Measurements from ENCODE around the gene CMTM5. TPM values are rescaled to one million over a fixed set of nuclear protein-coding genes. Genes with fewer than 3 reads are reported as not detected.

CMTM5 gene
- polyA plus RNA-seq, 1 experiment: not detected

DNA sequence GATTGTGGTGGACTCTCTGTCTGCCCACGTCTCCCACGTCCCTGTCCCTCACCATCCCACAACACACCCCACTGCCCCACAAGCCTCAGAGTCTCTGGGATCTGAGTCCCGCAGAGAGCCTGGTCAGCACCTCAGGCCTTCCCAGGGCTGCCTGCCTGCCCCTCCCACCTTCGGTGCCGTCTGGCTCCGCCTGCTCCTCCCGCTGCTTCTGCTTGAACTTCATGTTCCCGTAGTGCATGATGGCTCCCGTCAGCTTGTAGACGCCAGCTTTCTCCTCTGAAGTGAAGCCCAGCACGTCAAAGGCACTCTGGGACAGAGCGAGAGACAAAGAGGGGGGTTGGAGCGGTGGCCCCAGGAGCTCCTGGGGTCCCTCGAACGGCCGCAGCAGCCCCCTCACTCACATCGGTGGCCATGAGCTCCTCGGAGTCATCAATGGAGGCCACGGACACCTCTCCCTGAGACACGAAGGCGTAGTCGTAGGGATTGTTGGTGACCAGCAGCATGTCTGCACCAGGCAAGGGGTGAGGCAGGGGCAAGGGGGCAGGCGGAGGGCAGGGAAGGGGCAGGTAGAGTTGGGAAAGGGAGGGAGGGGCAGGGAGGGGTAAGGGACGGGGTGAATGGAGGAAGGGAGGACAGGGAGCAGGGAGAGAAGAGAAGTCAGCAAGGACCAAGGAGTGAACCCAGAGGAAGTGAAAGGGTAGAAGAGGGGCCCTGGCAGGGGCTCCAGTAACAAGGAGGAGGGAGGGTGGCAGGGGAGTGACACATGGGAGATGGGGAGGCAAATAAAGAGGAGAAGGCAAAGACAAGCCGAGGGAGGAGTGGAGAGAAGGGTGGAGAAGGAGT is 25.7 kb downstream of the CMTM5 start:
- POLR2A ChIA-PET: no interaction called here
- H3K27me3 ChIP-seq (ENCODE audit: control insufficient read depth, insufficient read depth, low read length): peaks cover 7% of the 10 kb centered on the region
- CTCF ChIA-PET: no interaction called here
- DNase-seq (ENCODE audit: low read depth): no peak
- TF ChIP-seq, protein P1, sequence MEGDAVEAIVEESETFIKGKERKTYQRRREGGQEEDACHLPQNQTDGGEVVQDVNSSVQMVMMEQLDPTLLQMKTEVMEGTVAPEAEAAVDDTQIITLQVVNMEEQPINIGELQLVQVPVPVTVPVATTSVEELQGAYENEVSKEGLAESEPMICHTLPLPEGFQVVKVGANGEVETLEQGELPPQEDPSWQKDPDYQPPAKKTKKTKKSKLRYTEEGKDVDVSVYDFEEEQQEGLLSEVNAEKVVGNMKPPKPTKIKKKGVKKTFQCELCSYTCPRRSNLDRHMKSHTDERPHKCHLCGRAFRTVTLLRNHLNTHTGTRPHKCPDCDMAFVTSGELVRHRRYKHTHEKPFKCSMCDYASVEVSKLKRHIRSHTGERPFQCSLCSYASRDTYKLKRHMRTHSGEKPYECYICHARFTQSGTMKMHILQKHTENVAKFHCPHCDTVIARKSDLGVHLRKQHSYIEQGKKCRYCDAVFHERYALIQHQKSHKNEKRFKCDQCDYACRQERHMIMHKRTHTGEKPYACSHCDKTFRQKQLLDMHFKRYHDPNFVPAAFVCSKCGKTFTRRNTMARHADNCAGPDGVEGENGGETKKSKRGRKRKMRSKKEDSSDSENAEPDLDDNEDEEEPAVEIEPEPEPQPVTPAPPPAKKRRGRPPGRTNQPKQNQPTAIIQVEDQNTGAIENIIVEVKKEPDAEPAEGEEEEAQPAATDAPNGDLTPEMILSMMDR (IDR thresholded peaks at IDR 0.05; ENCODE audit: insufficient read depth, low read depth, low read length): no peak
- no peak overlapping the region for H3K4me3 ChIP-seq (ENCODE audit: low read depth, low read length)
- H3K36me3 ChIP-seq (ENCODE audit: control insufficient read depth, insufficient read depth, low read length): no peaks in the 10 kb centered on the region

DNA sequence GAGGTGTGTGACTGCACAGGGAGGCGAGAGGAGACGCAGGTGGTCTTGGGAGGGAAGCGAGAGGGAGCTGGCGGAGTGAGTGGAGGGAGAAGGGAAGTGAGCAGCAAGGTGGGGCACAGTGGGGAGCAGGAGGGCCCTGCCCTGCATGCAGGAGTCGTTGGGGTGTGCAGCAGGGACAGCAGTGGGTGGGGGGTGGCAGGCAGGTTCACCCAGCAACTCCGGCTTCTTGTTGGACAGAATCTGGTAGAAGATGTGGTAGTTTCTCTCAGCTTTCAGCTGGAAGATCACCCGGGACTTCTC is 26.2 kb downstream of the CMTM5 start:
- CTCF ChIA-PET: no interaction called here
- POLR2A ChIA-PET: no interaction called here
- no peak overlapping the region for H3K4me3 ChIP-seq (ENCODE audit: low read depth, low read length)
- no peaks in the 10 kb centered on the region for H3K36me3 ChIP-seq (ENCODE audit: control insufficient read depth, insufficient read depth, low read length)
- peaks cover 7% of the 10 kb centered on the region for H3K27me3 ChIP-seq (ENCODE audit: control insufficient read depth, insufficient read depth, low read length)
- no peak for DNase-seq (ENCODE audit: low read depth)
- TF ChIP-seq, protein P1 (IDR thresholded peaks at IDR 0.05; ENCODE audit: insufficient read depth, low read depth, low read length): no peak

DNA sequence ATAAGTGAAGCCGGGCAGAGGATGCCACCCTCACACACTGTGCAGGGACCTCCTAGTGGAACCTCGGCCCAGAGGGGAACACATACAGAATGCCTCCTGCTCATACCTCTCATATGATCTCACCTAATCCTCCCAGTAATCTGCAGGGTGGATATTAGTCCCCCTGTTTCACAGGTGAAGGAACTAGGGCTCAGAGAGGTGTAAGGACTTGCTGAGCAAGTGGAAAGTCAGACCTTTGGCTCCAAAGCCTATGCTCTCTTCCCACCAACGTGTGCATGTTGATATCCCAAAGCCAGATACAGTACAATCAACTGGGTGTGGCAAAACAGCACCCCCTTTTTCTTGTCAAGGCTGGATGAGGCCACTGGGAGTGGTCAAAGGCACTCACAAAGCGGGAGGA is 27.1 kb downstream of the CMTM5 start:
- POLR2A ChIA-PET: no interaction called here
- H3K27me3 ChIP-seq (ENCODE audit: control insufficient read depth, insufficient read depth, low read length): peaks cover 9% of the 10 kb centered on the region
- DNase-seq (ENCODE audit: low read depth): no peak
- CTCF ChIA-PET: no interaction called here
- TF ChIP-seq, protein P1 (IDR thresholded peaks at IDR 0.05; ENCODE audit: insufficient read depth, low read depth, low read length): no peak
- H3K36me3 ChIP-seq (ENCODE audit: control insufficient read depth, insufficient read depth, low read length): no peaks in the 10 kb centered on the region
- H3K4me3 ChIP-seq (ENCODE audit: low read depth, low read length): no peak overlapping the region

DNA sequence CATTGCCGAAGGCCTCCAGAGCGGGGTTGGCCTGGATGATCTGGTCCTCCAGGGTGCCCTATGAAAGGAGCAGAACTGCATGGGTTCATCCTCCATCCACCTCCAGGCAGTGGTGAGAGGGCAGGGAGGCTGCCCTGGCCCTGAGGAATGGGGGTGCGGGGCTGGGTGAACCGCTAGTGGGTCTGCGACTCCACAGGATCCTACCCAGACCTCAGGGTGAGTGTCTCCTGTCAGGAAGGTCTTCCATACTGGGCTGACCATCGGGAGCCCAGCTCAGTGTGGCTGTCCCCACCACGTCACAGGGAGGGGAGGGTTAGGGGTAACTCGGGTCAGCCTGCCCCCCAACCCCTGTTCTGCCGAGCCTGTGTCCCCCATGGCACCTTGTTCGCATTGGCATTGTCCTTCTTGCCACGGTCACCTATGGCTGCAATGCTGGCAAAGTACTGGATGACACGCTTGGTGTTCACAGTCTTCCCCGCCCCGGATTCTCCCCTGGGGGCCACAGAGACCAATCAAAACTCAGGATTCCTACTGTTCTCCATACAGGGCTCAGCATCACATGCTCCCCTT is 27.6 kb downstream of the CMTM5 start:
- CTCF ChIA-PET: no interaction called here
- H3K27me3 ChIP-seq (ENCODE audit: control insufficient read depth, insufficient read depth, low read length): peaks cover 9% of the 10 kb centered on the region
- no peak overlapping the region for H3K4me3 ChIP-seq (ENCODE audit: low read depth, low read length)
- no peaks in the 10 kb centered on the region for H3K36me3 ChIP-seq (ENCODE audit: control insufficient read depth, insufficient read depth, low read length)
- TF ChIP-seq, protein P1 (IDR thresholded peaks at IDR 0.05; ENCODE audit: insufficient read depth, low read depth, low read length): no peak
- POLR2A ChIA-PET: no interaction called here
- no peak for DNase-seq (ENCODE audit: low read depth)

DNA sequence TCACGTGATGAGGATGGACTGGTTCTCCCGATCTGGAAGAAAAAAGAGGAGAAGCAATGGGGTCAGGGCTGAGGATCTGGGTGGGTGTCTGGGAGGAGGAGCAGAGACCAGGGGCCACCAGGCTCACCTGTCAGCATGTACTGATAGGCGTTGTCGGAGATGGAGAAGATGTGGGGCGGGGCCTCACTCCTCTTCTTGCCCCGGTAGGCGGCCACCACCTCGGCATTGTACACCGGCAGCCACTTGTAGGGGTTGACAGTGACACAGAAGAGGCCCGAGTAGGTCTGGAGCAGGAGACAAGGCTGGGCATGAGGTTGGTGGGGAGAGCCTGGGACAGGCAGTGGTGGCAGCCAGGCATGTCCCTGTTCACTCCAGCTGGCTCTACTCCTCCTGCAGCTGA is 28.2 kb downstream of the CMTM5 start:
- CTCF ChIA-PET: no interaction called here
- H3K4me3 ChIP-seq (ENCODE audit: low read depth, low read length): no peak overlapping the region
- peaks cover 7% of the 10 kb centered on the region for H3K27me3 ChIP-seq (ENCODE audit: control insufficient read depth, insufficient read depth, low read length)
- no peak for DNase-seq (ENCODE audit: low read depth)
- POLR2A ChIA-PET: no interaction called here
- TF ChIP-seq, protein P1 (IDR thresholded peaks at IDR 0.05; ENCODE audit: insufficient read depth, low read depth, low read length): no peak
- no peaks in the 10 kb centered on the region for H3K36me3 ChIP-seq (ENCODE audit: control insufficient read depth, insufficient read depth, low read length)

All from BJ (cell line).